ENCODE data around the gene TRIM22.

Gene TRIM22

GRCh38 chr11:5726351-5726750, 36.8 kb downstream of the TRIM22 start:
- CTCF ChIA-PET: no interaction called here
- TF ChIP-seq ZNF384 (IDR thresholded peaks at IDR 0.05) (no peak), ARNT (IDR thresholded peaks at IDR 0.05) (no peak), NFRKB (IDR thresholded peaks at IDR 0.05) (no peak), BHLHE40 (IDR thresholded peaks at IDR 0.05; ENCODE audit: borderline replicate concordance) (no peak), HDGF (IDR thresholded peaks at IDR 0.05; ENCODE audit: borderline replicate concordance) (no peak), FOXM1 (IDR thresholded peaks at IDR 0.05; ENCODE audit: borderline replicate concordance) (no peak), LEF1 (IDR thresholded peaks at IDR 0.05; ENCODE audit: borderline replicate concordance) (no peak), FOXK2 (IDR thresholded peaks at IDR 0.05) (no peak), L3MBTL2 (conservative IDR thresholded peaks at IDR 0.05) (no peak), ELF4 (IDR thresholded peaks at IDR 0.05) (no peak), FOXA1 (IDR thresholded peaks at IDR 0.05) (no peak), SUZ12 (IDR thresholded peaks at IDR 0.05) (no peak), TARDBP (IDR thresholded peaks at IDR 0.05) (no peak), SP1 (IDR thresholded peaks at IDR 0.05) (no peak)
- POLR2A ChIA-PET: interaction anchor here (0.7 kb wide), 1 partner anchor 241 kb away, joined by 3 read pairs; no protein-coding TSS in a partner anchor
- DNase-seq (ENCODE audit: extremely low spot score): no peak

GRCh38 chr11:5727691-5728090, 38.1 kb downstream of the TRIM22 start:
- DNase-seq (ENCODE audit: extremely low spot score): no peak
- POLR2A ChIA-PET: no interaction called here
- CTCF ChIA-PET: no interaction called here
- TF ChIP-seq ELF4 (IDR thresholded peaks at IDR 0.05): no peak
- TF ChIP-seq ARNT (IDR thresholded peaks at IDR 0.05): no peak
- TF ChIP-seq CTBP1 (IDR thresholded peaks at IDR 0.05; ENCODE audit: borderline replicate concordance): no peak
- no peak for TF ChIP-seq HDGF (IDR thresholded peaks at IDR 0.05; ENCODE audit: borderline replicate concordance)
- no peak for TF ChIP-seq FOXM1 (IDR thresholded peaks at IDR 0.05; ENCODE audit: borderline replicate concordance)
- no peak for TF ChIP-seq FOXA1 (IDR thresholded peaks at IDR 0.05)
- TF ChIP-seq, protein P1, sequence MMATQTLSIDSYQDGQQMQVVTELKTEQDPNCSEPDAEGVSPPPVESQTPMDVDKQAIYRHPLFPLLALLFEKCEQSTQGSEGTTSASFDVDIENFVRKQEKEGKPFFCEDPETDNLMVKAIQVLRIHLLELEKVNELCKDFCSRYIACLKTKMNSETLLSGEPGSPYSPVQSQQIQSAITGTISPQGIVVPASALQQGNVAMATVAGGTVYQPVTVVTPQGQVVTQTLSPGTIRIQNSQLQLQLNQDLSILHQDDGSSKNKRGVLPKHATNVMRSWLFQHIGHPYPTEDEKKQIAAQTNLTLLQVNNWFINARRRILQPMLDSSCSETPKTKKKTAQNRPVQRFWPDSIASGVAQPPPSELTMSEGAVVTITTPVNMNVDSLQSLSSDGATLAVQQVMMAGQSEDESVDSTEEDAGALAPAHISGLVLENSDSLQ (IDR thresholded peaks at IDR 0.05): no peak
- TF ChIP-seq L3MBTL2 (conservative IDR thresholded peaks at IDR 0.05): no peak
- TF ChIP-seq LEF1 (IDR thresholded peaks at IDR 0.05; ENCODE audit: borderline replicate concordance): no peak
- no peak for TF ChIP-seq SP1 (IDR thresholded peaks at IDR 0.05)
- no peak for TF ChIP-seq SUZ12 (IDR thresholded peaks at IDR 0.05)
- no peak for TF ChIP-seq NFRKB (IDR thresholded peaks at IDR 0.05)
- TF ChIP-seq FOXK2 (IDR thresholded peaks at IDR 0.05): no peak
- no peak for TF ChIP-seq BHLHE40 (IDR thresholded peaks at IDR 0.05; ENCODE audit: borderline replicate concordance)
- TF ChIP-seq ZNF384 (IDR thresholded peaks at IDR 0.05): no peak
- TF ChIP-seq TARDBP (IDR thresholded peaks at IDR 0.05): no peak

- no peak for DNase-seq (ENCODE audit: extremely low spot score)
- ChIA-PET POLR2A (no interaction called here), CTCF (no interaction called here)
- no peak for TF ChIP-seq SP1 (IDR thresholded peaks at IDR 0.05)
- TF ChIP-seq SUZ12 (IDR thresholded peaks at IDR 0.05): no peak
- TF ChIP-seq HDGF (IDR thresholded peaks at IDR 0.05; ENCODE audit: borderline replicate concordance): no peak
- no peak for TF ChIP-seq CTBP1 (IDR thresholded peaks at IDR 0.05; ENCODE audit: borderline replicate concordance)
- no peak for TF ChIP-seq ARNT (IDR thresholded peaks at IDR 0.05)
- TF ChIP-seq BHLHE40 (IDR thresholded peaks at IDR 0.05; ENCODE audit: borderline replicate concordance): no peak
- TF ChIP-seq FOXK2 (IDR thresholded peaks at IDR 0.05): no peak
- no peak for TF ChIP-seq ZNF384 (IDR thresholded peaks at IDR 0.05)
- no peak for TF ChIP-seq NFRKB (IDR thresholded peaks at IDR 0.05)
- TF ChIP-seq TARDBP (IDR thresholded peaks at IDR 0.05): no peak
- TF ChIP-seq FOXA1 (IDR thresholded peaks at IDR 0.05): no peak
- no peak for TF ChIP-seq ELF4 (IDR thresholded peaks at IDR 0.05)
- no peak for TF ChIP-seq FOXM1 (IDR thresholded peaks at IDR 0.05; ENCODE audit: borderline replicate concordance)
- TF ChIP-seq L3MBTL2 (conservative IDR thresholded peaks at IDR 0.05): no peak
- TF ChIP-seq LEF1 (IDR thresholded peaks at IDR 0.05; ENCODE audit: borderline replicate concordance): no peak
Measured at GRCh38 chr11:5736396-5736795, 46.8 kb downstream of the TRIM22 start, which contains the start of gene OR56B1. Gene OR56B1 (plus strand): TSS chr11:5736448. CDS start chr11:5736517, 69 bp downstream.

DNA sequence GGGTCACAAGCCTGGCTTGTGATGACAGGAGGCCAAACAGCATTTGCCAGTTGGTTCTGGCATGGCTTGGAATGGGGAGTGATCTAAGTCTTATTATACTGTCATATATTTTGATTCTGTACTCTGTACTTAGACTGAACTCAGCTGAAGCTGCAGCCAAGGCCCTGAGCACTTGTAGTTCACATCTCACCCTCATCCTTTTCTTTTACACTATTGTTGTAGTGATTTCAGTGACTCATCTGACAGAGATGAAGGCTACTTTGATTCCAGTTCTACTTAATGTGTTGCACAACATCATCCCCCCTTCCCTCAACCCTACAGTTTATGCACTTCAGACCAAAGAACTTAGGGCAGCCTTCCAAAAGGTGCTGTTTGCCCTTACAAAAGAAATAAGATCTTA, 47.5 kb downstream of the TRIM22 start:
- no peak for DNase-seq (ENCODE audit: extremely low spot score)
- TF ChIP-seq HDGF (IDR thresholded peaks at IDR 0.05; ENCODE audit: borderline replicate concordance) (no peak), CTBP1 (IDR thresholded peaks at IDR 0.05; ENCODE audit: borderline replicate concordance) (no peak), ZNF384 (IDR thresholded peaks at IDR 0.05) (no peak), SP1 (IDR thresholded peaks at IDR 0.05) (no peak), TARDBP (IDR thresholded peaks at IDR 0.05) (no peak), FOXK2 (IDR thresholded peaks at IDR 0.05) (no peak), FOXM1 (IDR thresholded peaks at IDR 0.05; ENCODE audit: borderline replicate concordance) (no peak), L3MBTL2 (conservative IDR thresholded peaks at IDR 0.05) (no peak), FOXA1 (IDR thresholded peaks at IDR 0.05) (no peak), BHLHE40 (IDR thresholded peaks at IDR 0.05; ENCODE audit: borderline replicate concordance) (no peak), SUZ12 (IDR thresholded peaks at IDR 0.05) (no peak), NFRKB (IDR thresholded peaks at IDR 0.05) (no peak), ELF4 (IDR thresholded peaks at IDR 0.05) (no peak), ARNT (IDR thresholded peaks at IDR 0.05) (no peak), LEF1 (IDR thresholded peaks at IDR 0.05; ENCODE audit: borderline replicate concordance) (no peak)
- TF ChIP-seq, protein P1 (IDR thresholded peaks at IDR 0.05): no peak
- ChIA-PET CTCF (no interaction called here), POLR2A (no interaction called here)

DNA sequence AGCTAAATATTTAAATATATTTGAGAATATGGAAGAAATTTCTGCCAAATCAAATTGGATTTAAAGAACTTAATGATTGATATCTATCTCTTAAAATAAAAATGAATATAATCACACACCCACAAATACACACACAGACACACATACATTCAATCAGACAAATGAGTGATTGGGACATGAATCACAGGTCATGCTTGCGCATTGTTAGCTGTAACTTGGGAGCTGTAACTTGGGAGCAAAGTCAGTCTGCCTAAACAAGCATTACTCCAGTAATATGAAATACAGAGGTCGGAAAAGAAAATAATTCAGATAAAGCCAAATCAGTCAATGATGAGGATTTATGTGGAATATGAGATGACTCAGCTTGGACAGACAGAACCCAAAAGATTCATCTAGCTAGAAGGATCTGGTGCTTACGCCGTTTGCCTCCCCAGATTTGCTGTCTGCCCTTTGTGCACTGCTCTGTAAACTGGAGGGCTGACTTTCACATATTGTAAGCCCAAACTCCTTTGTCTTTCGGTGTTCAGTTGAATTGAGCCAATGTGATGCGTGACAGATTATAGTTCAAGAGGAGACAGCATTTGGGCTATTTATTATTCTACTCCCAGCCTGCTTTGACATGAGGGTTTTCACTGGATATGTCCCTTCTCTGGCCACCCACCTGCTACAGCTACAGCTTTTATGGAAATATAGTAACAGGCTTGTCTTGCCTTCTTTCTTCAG, 48.2 kb downstream of the TRIM22 start:
- DNase-seq (ENCODE audit: extremely low spot score): no peak
- ChIA-PET CTCF (no interaction called here), POLR2A (no interaction called here)
- TF ChIP-seq SP1 (IDR thresholded peaks at IDR 0.05): no peak
- TF ChIP-seq LEF1 (IDR thresholded peaks at IDR 0.05; ENCODE audit: borderline replicate concordance): no peak
- TF ChIP-seq FOXK2 (IDR thresholded peaks at IDR 0.05): no peak
- TF ChIP-seq SUZ12 (IDR thresholded peaks at IDR 0.05): no peak
- no peak for TF ChIP-seq HDGF (IDR thresholded peaks at IDR 0.05; ENCODE audit: borderline replicate concordance)
- TF ChIP-seq L3MBTL2 (conservative IDR thresholded peaks at IDR 0.05): no peak
- TF ChIP-seq FOXM1 (IDR thresholded peaks at IDR 0.05; ENCODE audit: borderline replicate concordance): no peak

GRCh38 chr11:5738431-5738830, 48.8 kb downstream of the TRIM22 start:
- TF ChIP-seq FOXK2 (IDR thresholded peaks at IDR 0.05): no peak
- TF ChIP-seq FOXA1 (IDR thresholded peaks at IDR 0.05): no peak
- no peak for TF ChIP-seq ZNF384 (IDR thresholded peaks at IDR 0.05)
- TF ChIP-seq, protein P1 (IDR thresholded peaks at IDR 0.05): no peak
- TF ChIP-seq CTBP1 (IDR thresholded peaks at IDR 0.05; ENCODE audit: borderline replicate concordance): no peak
- no peak for TF ChIP-seq NFRKB (IDR thresholded peaks at IDR 0.05)
- no peak for TF ChIP-seq LEF1 (IDR thresholded peaks at IDR 0.05; ENCODE audit: borderline replicate concordance)
- no peak for TF ChIP-seq HDGF (IDR thresholded peaks at IDR 0.05; ENCODE audit: borderline replicate concordance)
- TF ChIP-seq BHLHE40 (IDR thresholded peaks at IDR 0.05; ENCODE audit: borderline replicate concordance): no peak
- no peak for TF ChIP-seq SP1 (IDR thresholded peaks at IDR 0.05)
- no peak for TF ChIP-seq L3MBTL2 (conservative IDR thresholded peaks at IDR 0.05)
- TF ChIP-seq TARDBP (IDR thresholded peaks at IDR 0.05): no peak
- no peak for TF ChIP-seq ARNT (IDR thresholded peaks at IDR 0.05)
- no peak for TF ChIP-seq ELF4 (IDR thresholded peaks at IDR 0.05)
- TF ChIP-seq SUZ12 (IDR thresholded peaks at IDR 0.05): no peak
- no peak for TF ChIP-seq FOXM1 (IDR thresholded peaks at IDR 0.05; ENCODE audit: borderline replicate concordance)
- CTCF ChIA-PET: no interaction called here
- no peak for DNase-seq (ENCODE audit: extremely low spot score)
- POLR2A ChIA-PET: no interaction called here

Measured in HEK293T (cell line).